GM06990 (cell line): ENCODE data around the gene GATAD2A.

Experiments used
- DNase-seq: peaks from one replicate; pipeline ENCODE4 v3.0.0-alpha.2; 2011; ENCODE audit not compliant: insufficient read length; ENCODE audit errors: extremely low read depth
- H3K27me3 ChIP-seq: replicated peaks from 2 replicates; pipeline ENCODE4 v1.6.0; 2011; ENCODE audit warnings: low read length; ENCODE audit not compliant: control insufficient read depth, insufficient read depth
- H3K36me3 ChIP-seq: 2 replicates; pipeline ENCODE4 v1.5.1; 2011; ENCODE audit warnings: low read length; ENCODE audit not compliant: control insufficient read depth, insufficient read depth
- H3K4me3 ChIP-seq: replicated peaks from 2 replicates; pipeline ENCODE4 v1.5.1; 2011; ENCODE audit warnings: low read depth, mild to moderate bottlenecking, control low read depth, low read length
- CTCF ChIP-seq: IDR thresholded peaks from 2 replicates; pipeline ENCODE4 v1.5.1; 2011; ENCODE audit warnings: low read length, control low read depth, mild to moderate bottlenecking, inconsistent platforms; ENCODE audit not compliant: insufficient read depth, poor library complexity, severe bottlenecking

Gene GATAD2A

GRCh38 chr19:19438366-19439175, 33.1 kb downstream of the GATAD2A start:
- TF ChIP-seq CTCF: no peak
- DNase-seq: no peak
- H3K36me3 ChIP-seq: peaks cover 7% of the 10 kb centered on the region
- H3K4me3 ChIP-seq: no peak overlapping the region
- no peaks in the 10 kb centered on the region for H3K27me3 ChIP-seq

DNA sequence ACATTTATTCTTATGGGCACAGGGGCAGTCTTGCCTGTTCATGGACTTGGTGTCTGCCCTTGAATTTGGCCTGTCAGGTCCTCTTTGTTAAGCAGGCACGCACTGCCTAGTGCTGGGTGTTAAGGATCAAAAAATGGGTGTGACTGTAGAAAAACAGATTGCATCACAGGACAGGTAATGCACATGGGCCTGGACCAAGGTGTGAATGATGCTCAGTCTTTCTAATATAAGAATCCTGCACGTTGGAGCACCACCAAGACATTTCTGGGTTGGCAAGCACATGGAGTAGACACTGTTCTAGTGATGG, 33.7 kb downstream of the GATAD2A start:
- no peak overlapping the region for H3K4me3 ChIP-seq
- TF ChIP-seq CTCF: no peak
- no peaks in the 10 kb centered on the region for H3K27me3 ChIP-seq
- peaks cover 9% of the 10 kb centered on the region for H3K36me3 ChIP-seq
- no peak for DNase-seq

GRCh38 chr19:19443283-19443682, 37.8 kb downstream of the GATAD2A start:
- Histone ChIP-seq H3K27me3 (no peaks in the 10 kb centered on the region), H3K36me3 (peaks cover 3% of the 10 kb centered on the region), H3K4me3 (no peak overlapping the region)
- DNase-seq: no peak
- TF ChIP-seq CTCF: no peak

DNA sequence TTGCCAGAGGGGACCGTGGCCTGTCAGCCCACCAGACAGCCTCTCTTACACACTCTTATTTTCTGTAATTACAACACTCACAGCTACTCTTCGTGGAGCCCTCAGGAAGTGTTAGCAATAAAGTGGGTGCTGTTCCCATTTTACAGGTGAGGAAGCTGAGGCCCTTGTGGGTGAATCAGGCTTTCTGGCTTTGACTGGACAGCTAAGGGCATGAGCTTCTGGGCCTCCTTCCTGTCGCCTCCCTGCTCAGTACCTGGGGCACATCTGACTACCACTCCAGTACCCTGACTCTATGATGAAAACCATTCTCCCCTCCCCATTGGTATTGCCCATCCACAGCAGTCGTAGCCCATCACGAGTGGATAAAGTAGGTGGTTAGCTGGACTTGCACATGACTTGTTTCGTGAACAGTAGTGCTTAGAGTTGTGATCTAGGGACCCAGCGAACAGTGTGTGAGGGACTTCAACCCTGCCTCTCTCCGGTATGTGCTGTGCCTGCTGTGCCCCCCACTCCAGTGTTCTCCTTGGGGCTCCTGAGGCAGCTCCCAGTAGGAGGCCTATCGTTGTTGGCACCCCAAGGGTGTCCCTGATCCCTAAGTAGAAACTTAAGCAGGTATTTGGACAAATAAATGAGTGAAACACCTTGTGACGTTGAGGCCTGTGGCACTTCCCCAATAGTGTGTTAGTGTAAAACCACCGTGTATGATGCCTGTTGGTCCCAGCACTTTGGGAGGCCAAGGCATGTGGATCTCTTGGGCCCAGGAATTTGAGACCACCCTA, 38.6 kb downstream of the GATAD2A start:
- DNase-seq: peak; percentile 44
- Histone ChIP-seq H3K4me3 (no peak overlapping the region), H3K27me3 (no peaks in the 10 kb centered on the region), H3K36me3 (peaks cover 1% of the 10 kb centered on the region)
- no peak for TF ChIP-seq CTCF

DNA sequence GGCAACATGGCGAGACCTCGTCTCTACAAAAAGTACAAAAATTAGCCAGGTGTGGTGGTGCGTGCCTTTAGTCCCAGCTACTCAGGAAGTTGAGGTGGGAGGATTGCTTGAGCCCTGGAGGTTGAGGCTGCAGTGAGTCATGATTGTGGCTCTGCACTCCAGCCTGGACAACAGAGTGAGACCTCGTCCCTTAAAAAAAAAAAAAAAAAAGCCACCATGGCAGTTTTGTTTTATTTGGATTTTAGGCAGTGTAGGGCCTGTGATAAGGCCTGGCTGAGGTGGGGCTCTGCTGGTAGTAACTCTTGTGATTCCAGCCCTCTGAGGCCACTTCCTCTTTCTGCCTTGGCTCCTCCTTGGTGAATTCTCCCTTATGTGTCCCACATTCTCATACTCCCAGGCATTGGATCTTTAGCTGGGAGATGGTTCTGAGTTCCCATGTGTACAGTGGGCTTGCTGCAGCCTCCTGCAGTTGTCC, 39.2 kb downstream of the GATAD2A start:
- Histone ChIP-seq H3K36me3 (peaks cover 1% of the 10 kb centered on the region), H3K4me3 (no peak overlapping the region)
- DNase-seq: peak; percentile 37

More for the DNA sequence above, 39.2 kb downstream of the GATAD2A start:
- no peaks in the 10 kb centered on the region for H3K27me3 ChIP-seq
- no peak for TF ChIP-seq CTCF
